Brain pericyte (primary cell): ENCODE results near the gene WSB2.
"Not testable (repeated sequence)": the region's sequence is repeated elsewhere in the genome, so short reads cannot be mapped to it uniquely, and the experiment has no call there.

Experiments used
- DNase-seq: peaks from one replicate; pipeline ENCODE4 v3.0.0-alpha.2; 2012; ENCODE audit warnings: low read depth, low spot score

The WSB2 gene

GRCh38 chr12:118035190-118036041, 25.6 kb downstream of the WSB2 start:
- DNase-seq, result no peak

GRCh38 chr12:118034429-118035189, 26.4 kb downstream of the WSB2 start:
- DNase-seq, result no peak

GRCh38 chr12:118033902-118034301, 27.1 kb downstream of the WSB2 start:
- DNase-seq, result no peak

- no peak for DNase-seq
Observed at GRCh38 chr12:118033323-118033722, 27.7 kb downstream of the WSB2 start.

GRCh38 chr12:118032188-118032587, 28.8 kb downstream of the WSB2 start:
- no peak for DNase-seq

DNA sequence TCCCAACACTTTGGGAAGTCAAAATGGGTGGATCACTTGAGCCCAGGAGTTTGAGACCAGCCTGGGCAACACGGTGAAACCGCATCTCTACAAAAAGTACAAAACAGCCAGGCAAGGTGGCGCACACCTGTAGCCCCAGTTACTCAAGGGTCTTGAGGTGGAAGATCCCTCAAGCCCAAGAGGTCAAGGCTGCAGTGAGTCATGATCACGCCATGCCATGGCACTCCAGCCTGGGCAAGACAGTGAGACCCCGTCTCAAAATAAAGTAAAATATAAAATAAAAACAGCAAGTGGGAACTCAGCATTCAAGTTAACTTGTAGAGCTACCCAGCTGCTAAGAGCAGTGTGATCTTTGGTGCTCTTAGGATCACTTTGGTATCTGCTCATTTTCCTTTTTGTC, 31.8 kb downstream of the WSB2 start:
- DNase-seq, result no peak

DNA sequence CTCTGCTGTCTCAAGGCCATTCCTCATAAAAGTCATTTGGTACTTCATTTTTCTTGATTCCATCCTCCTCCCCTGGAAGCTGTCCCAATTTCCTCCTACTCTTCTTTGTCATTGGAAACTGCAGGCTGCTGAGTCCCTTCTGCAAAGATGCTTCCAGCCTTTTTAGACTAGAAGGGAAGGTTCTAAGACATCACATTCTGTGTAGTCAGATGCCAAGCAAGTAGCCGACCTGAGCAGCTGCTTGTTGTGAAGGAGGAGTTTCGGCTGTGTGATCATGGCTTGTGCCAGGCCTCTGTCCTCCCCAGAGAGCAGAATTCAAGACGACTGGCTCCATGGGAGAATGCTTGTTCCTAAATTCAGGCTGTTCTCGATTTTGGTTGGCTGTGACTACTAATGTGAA, 35.8 kb downstream of the WSB2 start:
- DNase-seq, result no peak

DNA sequence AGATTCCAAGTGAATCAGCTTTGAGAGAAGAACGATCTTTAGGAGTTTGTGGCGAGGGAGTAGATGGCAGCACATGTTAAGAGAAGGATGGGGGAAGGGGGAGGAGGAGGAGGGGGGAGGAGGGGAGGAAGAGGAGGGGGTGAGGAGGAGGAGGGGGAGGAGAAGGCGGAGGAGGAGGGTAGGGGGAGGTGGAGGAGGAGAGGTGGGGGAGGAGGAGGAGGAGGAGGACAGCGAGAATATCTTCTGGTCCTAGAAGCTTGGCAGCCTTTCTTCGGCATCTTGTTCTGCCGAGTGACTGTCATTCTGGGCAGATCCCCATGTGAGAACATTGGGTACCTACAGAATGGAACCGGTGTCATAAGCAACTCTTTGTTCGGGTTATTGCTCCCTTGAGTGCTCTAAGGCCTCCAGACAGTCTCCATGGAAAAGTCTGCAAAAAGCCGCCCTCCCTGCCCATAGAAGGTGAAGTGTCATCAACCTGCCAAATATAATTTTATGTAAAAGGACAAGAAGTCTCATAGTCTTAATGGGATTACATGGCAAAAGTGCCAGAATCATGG, 37.6 kb downstream of the WSB2 start:
- no peak for DNase-seq

DNA sequence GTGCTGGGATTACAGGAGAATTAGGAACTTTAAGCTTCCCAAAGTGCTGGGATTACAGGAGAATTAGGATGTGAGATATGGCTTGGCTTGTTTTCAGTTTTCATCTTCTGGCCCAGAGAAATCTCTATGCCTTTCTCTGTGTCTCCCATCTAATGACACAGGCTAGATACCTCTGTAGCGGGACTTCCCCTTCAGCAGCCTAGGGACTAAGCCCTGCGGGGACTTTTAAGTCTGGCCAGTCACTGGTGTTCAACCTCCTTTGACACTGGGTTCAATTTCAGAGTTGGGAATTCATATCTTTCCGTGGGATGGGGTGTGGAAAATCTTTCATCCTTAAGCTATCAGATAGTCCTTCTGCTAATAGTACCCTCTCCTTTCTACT, 38.3 kb downstream of the WSB2 start:
- DNase-seq, result no peak

DNA sequence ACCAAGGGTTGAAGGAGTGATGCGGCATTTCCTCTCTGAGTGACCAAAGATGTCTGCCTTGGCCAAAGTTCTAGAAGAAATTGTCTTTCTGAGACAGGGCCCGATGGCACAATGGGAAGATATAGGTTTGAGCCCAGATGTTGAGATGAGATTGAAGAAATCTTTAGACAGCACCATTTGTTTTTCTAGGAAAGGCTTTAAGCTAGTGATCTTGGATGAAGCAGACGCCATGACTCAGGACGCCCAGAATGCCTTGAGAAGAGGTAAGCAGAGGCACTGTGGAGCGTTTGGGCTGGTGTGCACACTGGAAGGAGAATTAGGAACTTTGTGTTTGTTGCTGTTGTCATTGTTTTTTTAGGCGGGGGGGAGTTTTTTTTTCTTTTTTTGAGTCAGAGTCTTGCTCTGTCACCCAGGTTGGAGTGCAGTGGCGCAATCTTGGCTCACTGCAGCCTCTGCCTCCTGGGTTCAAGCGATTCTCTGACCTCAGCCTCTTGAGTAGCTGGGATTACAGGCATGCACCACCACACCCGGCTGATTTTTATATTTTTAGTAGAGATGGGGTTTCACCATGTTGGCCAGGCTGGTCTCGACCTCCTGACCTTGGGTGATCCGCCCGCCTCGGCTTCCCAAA, 38.8 kb downstream of the WSB2 start:
- not testable (repeated sequence) for DNase-seq

GRCh38 chr12:118020036-118020435, 40.9 kb downstream of the WSB2 start:
- DNase-seq, result no peak

- no peak for DNase-seq
Observed at GRCh38 chr12:118017926-118018325, 43.1 kb downstream of the WSB2 start.

DNA sequence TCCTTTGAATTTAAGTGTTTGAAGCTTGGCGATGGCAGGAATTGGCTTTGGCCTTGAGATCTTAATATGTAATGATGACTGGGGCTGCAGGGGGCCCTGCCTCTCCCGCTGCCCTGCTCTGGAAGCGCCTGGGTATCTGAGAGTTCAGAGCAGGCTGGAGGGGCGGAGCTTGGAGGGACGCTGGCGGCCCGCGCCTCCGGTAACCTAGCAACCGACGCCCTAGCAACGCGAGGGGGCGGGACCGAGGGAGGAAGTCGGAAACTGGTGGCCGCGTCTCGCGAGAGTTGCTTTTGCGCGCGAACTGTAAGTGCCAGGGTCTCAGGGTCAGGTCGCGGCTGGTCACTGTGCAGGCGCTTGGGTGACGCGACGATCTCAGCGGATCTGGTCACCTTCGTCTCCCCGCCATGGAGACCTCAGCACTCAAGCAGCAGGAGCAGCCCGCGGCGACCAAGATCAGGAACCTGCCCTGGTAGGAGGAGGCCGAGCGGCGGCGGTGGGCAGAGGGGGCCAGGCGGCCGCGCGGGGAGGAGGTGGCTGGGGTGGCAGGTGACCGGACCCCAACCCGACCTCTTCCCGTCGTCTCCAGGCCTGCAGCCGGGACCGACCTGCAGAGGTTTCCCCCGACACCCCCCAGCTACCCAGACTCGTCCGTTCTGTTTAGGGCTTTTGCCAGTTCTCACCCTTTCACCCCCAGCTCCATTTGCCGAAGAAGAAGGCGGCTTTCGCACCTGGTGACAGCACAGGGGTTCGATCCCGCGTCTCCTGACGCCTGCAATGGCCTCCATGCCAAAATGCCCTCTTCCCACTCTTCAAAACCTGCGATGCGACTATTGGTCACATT, 44.3 kb downstream of the WSB2 start, which contains the start of gene RFC5:
RFC5 (plus strand) TSS at position 280 of the 841 bp plus-strand sequence; CDS start at position 405, 125 bp downstream.
- DNase-seq, result peak; percentile 91

GRCh38 chr12:118015944-118016343, 45.0 kb downstream of the WSB2 start:
- no peak for DNase-seq

GRCh38 chr12:118015306-118015705, 45.7 kb downstream of the WSB2 start:
- no peak for DNase-seq

DNA sequence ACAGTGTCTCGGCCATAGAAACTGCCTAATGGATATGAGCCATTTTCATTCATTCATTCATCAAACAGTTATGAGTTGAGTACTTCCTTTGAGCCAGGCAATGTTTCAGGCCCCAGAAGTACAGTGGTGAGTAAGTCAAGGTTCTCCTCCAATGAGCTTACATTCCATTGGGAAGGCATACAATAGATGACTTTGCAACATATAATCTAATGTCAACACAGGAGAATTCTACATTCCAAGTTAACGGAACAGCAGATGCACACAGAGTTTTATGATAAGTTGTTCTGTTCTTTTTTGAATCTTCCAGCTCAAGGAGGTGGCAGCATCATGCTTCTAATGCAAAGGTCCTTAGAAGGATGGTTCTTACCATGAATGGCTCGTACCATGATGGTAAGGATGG, 47.7 kb downstream of the WSB2 start:
- no peak for DNase-seq

GRCh38 chr12:118011961-118012360, 49.0 kb downstream of the WSB2 start:
- DNase-seq, result no peak

- no peak for DNase-seq
Observed at GRCh38 chr12:118011377-118011776, 49.6 kb downstream of the WSB2 start.

GRCh38 chr12:118010903-118011302, 50.1 kb downstream of the WSB2 start:
- no peak for DNase-seq

- DNase-seq, result not testable (repeated sequence)
Observed at GRCh38 chr12:117999806-118000205, 61.2 kb downstream of the WSB2 start.

DNA sequence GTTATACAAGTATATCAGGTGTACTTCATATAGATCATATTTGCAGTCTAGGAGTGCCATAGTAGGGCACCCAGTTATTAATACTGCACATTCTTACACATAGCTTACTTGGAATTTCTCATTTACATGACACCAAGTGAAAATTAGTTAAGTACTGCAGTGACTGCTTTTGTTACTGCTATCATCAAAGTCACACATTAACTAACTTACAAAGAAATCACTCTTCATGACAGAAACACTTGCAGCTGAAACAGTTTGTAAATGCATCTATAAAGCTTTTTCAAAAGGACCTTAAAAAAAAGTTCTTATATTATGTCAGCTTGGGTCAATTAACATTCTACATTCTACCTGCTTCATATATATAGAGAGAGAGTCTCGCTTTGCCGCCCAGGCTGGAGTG, 62.3 kb downstream of the WSB2 start:
- DNase-seq, result no peak
